ENCODE data around the gene ALDH18A1. TPM values are rescaled to one million over a fixed set of nuclear protein-coding genes. Genes with fewer than 3 reads are reported as not detected.
A peak's percentile ranks its signal among the peaks of the same experiment; 100 is the strongest.

The ALDH18A1 gene
- total RNA-seq, 3 donors from 2014 or later, result 90.8 to 106 (median 95.5) TPM

DNA sequence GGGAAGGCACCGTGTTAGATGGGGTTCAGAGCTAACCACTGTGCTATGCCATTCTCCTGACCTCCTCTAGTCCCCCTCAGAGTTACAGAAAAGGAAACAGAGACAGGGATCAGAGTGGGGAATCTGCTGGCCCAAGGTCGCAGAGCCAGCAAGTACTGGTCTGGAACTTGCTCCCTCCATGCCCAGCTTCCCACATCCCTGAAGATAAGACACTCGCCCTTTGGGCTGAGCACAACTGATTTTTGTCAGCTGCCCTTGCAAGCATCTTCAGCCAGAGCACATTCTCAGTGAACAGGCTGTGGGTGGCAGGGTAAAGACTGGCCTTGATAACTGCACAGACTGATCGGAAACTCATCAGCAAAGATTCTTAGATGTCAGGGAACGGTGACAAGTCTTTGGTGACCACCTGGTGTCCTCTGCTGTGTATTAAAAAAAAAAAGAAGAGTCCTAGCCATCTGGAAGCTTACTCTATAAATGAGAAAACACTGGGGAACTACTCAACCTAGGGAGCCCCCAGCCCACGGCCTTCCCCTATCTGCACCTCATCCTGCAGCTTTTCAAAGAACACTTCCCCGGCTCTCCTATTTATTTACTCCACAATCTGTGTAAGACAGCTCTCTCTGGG is 94.1 kb downstream of the ALDH18A1 start:
- Mint-ChIP-seq H3K9me3 (no peaks in the 10 kb centered on the region), H3K4me3 (peak overlapping the region; percentile 80), H3K36me3 (ENCODE audit: insufficient read depth) (no peaks in the 10 kb centered on the region), H3K4me1 (ENCODE audit: low read depth) (peaks cover 11% of the 10 kb centered on the region), H3K27me3 (ENCODE audit: low read depth) (peaks cover 11% of the 10 kb centered on the region)
- DNase-seq, result no peak
- no peak for ATAC-seq

DNA sequence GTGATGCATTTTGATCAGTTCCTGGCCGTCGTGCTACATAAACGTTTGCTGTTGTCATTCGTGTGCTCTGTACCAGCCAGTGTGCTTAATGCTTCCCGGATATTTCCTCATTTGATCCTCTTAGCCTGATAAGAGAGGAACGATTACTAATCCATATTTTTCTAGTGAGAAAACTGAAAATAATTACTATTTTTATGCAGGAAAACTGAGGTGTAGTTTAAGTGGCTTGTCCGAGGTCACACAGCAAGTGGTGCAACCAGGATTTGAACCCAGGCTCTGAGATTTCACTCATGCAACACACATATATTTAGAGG is 94.7 kb downstream of the ALDH18A1 start:
- Mint-ChIP-seq H3K4me1 (ENCODE audit: low read depth) (peaks cover 11% of the 10 kb centered on the region), H3K9me3 (no peaks in the 10 kb centered on the region), H3K4me3 (peak overlapping the region; percentile 80), H3K27me3 (ENCODE audit: low read depth) (peaks cover 11% of the 10 kb centered on the region), H3K36me3 (ENCODE audit: insufficient read depth) (no peaks in the 10 kb centered on the region)
- DNase-seq (no peak), ATAC-seq (no peak)

DNA sequence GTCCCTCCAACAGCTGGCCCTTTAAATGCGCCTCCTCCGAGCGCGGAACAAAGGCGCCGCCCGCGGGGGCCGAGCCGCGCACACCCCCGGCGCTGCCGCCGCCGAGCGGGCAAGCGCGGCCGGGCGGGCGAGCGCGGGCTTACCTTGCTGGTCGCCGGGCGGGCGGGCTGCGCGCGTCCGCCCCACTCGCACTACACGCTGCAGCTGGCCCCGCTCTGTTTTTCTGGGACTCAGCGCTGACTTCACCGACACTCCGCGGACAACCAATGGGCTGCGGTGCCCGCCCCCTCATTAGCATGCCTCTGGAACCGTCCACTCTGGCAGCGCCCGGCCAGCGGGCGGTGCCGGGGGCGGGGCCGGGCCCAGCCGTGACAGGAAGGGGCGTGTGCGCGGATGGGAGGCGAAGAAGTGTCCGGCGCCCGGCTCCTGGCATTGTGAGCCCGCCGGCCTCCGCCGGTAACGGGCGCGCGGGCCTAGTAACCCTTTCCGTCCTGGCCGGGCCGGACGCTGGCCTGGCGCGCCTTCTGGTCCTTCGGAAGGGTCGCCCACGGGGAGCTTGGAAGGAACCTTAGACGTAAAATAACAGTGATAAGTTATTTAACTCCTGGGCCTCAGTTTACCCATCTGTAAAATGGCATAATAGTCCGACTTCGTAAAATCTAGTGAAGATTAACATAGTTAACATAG is 95.2 kb downstream of the ALDH18A1 start, which contains the start of gene SORBS1:
Gene SORBS1, minus strand, starts transcription at position 195 of the 687 bp plus-strand sequence. CDS start 120,236 bp downstream, outside the sequence.
- peak; percentile 68 for DNase-seq
- peak; percentile 99 for ATAC-seq
- no peaks in the 10 kb centered on the region for H3K36me3 Mint-ChIP-seq (ENCODE audit: insufficient read depth)
- H3K4me1 Mint-ChIP-seq (ENCODE audit: low read depth), result peaks cover 11% of the 10 kb centered on the region
- H3K27me3 Mint-ChIP-seq (ENCODE audit: low read depth), result peaks cover 11% of the 10 kb centered on the region
- H3K9me3 Mint-ChIP-seq, result no peaks in the 10 kb centered on the region
- H3K4me3 Mint-ChIP-seq, result peak within 1 kb of the TSS; percentile 98

DNA sequence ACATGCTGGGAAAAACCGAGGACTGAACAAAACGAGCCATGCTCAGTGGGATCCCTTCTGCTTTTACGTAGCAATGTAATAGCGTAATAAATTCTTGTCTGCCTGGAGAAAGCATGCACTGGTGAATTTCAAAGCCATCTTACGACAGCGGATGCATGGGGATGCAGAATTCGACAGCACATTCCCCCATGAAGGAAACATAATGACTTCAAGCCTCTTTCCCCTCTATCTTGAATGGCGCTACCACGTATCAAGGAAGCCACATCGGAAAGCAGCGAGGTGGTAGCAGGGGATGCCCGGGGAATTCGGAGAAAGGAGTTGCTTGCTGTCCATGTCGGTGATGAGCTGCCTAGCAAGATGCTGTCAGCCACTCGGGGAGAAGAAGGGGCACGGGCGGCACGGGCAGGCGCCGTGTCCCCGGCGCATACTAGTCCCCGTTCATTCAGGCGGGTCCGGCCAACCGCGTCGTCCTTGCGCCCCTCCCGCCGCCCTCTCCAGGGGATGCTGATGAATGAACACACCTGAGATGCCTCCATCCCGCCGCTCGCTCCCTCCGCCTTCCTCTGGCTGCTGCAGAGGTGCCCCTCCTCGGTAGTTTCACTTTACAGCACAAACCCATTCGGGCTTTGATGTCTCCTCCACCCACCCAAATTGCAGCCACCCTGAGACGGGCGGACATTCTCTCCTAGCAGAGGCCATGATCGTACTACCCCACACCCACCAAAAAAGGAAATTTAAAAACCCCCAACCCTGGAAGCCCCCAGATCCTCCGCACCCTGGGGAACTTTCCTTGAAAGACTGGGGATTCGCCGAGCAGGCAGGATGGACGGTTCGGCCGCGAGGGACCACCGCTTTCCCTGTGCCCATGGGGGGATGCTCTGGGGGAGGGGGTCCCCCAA is 96.0 kb downstream of the ALDH18A1 start:
- DNase-seq (peak; percentile 26), ATAC-seq (peak; percentile 42 to 48)
- peak overlapping the region; percentile 98 for H3K4me3 Mint-ChIP-seq
- peaks cover 11% of the 10 kb centered on the region for H3K4me1 Mint-ChIP-seq (ENCODE audit: low read depth)
- peaks cover 11% of the 10 kb centered on the region for H3K27me3 Mint-ChIP-seq (ENCODE audit: low read depth)
- no peaks in the 10 kb centered on the region for H3K9me3 Mint-ChIP-seq
- no peaks in the 10 kb centered on the region for H3K36me3 Mint-ChIP-seq (ENCODE audit: insufficient read depth)

DNA sequence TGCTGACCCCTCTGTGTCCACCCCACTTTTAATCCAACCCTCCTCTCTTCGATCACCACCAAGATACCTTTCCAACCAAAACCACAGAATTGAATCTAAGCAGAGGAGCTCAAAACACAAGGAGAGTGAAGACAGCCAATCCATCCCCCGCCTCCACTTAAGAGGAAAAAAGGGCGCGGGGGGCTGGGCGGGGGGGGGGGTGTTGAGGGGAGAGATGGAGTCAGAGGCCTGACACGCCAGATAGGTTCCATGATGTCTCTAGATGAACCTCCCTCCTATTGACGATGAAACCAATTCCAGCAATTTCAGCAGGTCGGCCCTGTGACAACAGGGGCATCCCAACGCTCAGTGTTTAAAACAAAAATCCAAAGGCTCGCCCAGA is 96.6 kb downstream of the ALDH18A1 start:
- Mint-ChIP-seq H3K4me3 (peak overlapping the region; percentile 98), H3K9me3 (no peaks in the 10 kb centered on the region), H3K4me1 (ENCODE audit: low read depth) (peaks cover 11% of the 10 kb centered on the region), H3K36me3 (ENCODE audit: insufficient read depth) (no peaks in the 10 kb centered on the region), H3K27me3 (ENCODE audit: low read depth) (peaks cover 11% of the 10 kb centered on the region)
- DNase-seq (no peak), ATAC-seq (no peak)

DNA sequence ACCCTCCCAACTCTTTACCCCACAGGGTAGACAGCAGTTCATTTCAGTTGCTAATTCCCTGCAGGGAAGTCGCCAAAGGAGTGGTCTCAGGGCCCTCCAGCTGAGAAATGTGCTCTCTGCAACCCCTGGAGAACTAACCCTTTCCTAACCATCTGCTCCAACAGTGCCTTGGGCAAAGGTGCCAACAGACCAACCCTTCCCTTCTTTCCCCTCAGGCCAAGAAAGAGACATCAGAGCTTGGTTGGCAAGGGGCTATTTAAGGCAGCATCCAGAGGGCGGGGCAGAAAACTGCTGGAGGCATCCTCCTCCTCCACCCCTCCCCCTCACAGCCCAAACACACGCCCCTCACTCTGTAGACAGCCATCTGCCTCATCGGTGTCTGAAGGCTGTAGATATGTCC is 97.0 kb downstream of the ALDH18A1 start:
- Mint-ChIP-seq H3K27me3 (ENCODE audit: low read depth) (peaks cover 11% of the 10 kb centered on the region), H3K4me3 (peak overlapping the region; percentile 58), H3K36me3 (ENCODE audit: insufficient read depth) (no peaks in the 10 kb centered on the region), H3K9me3 (no peaks in the 10 kb centered on the region), H3K4me1 (ENCODE audit: low read depth) (peaks cover 11% of the 10 kb centered on the region)
- ATAC-seq, result no peak
- DNase-seq, result no peak

DNA sequence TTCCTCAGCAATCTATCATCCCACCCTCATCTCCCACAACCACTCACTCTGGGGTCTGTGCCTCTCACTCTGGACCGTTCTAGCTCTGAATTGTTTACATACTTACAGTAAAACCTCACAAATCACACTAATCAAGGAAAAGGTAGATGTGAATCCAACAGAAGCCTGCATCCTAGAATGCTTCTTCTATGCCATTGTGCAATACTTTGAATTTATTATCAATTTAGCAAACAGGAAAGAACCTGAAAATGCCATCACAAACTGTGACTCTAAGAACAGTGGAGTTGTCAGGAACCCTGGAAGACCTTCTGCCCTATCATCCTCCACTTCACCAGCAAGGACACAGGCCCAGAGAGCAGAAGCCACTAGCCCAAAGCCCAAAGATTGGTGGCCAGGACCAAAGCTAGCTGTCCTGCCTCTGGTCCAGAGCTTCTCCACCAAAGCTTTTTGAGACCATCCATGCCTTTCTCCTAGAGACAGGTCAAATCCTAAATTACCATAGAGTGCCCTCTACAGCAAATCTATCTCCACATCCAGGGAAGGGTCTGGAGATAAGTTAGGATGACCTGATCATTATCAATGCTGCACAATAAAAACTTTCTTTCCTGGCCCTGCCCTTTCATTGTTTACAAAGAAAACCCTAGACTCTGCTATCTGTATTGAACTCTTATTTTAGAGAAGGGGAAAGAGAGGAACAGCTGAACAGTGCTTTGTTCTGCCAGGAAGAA is 97.8 kb downstream of the ALDH18A1 start:
- no peaks in the 10 kb centered on the region for H3K36me3 Mint-ChIP-seq (ENCODE audit: insufficient read depth)
- peaks cover 11% of the 10 kb centered on the region for H3K4me1 Mint-ChIP-seq (ENCODE audit: low read depth)
- H3K4me3 Mint-ChIP-seq, result peak overlapping the region; percentile 58
- no peaks in the 10 kb centered on the region for H3K9me3 Mint-ChIP-seq
- DNase-seq (no peak), ATAC-seq (no peak)
- H3K27me3 Mint-ChIP-seq (ENCODE audit: low read depth), result peaks cover 11% of the 10 kb centered on the region

DNA sequence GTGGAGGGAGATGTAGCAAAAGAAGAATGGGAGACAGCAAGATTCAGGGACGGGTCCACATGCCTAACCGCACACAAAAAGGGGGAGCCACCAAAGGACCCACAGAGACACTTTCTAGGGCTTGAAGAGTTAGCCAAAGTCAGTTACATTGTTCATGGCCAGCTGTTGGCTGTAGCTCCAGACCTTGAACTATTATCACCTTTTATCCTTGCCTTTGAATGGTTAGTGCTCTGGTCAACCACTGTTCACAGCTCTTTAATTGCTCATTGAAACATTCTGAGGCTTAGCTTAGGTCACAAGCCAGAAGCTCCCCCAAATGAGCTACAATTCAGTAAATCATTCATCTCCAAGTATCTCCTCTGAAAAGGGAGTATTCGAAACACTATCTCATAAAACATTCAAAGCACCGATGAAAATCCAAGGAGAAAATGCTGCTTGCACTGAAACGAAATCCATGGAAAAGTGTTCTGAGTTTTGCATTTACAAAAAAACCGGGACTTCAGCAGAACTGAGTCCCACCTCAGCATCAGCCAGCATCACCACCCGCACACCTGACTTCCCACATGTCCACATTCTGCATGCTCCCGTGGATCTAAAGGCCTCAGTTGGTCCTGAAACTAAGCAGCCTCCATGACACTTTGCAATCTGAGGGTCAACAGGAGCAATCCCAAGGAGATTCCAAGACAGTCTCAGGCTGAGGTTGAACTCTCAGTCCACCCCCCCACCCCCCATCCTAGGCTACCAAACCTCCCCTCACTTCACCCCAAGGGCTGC is 99.3 kb downstream of the ALDH18A1 start:
- H3K9me3 Mint-ChIP-seq, result peaks cover 4% of the 10 kb centered on the region
- no peak overlapping the region for H3K4me3 Mint-ChIP-seq
- ATAC-seq (no peak), DNase-seq (no peak)
- peaks cover 11% of the 10 kb centered on the region for H3K4me1 Mint-ChIP-seq (ENCODE audit: low read depth)
- peaks cover 11% of the 10 kb centered on the region for H3K27me3 Mint-ChIP-seq (ENCODE audit: low read depth)
- no peaks in the 10 kb centered on the region for H3K36me3 Mint-ChIP-seq (ENCODE audit: insufficient read depth)

Other genes starting within 250 kb of the ALDH18A1 start
- gene SORBS1, start 95.3 kb downstream of the ALDH18A1 start, total RNA-seq, result under 1 TPM; 0.32 to 0.46 (median 0.38) TPM
- gene TCTN3, start 37.2 kb upstream of the ALDH18A1 start, total RNA-seq, result 10 to 100 TPM; 28.3 to 35.7 (median 29.3) TPM
- under 1 TPM; 0.23 to 0.66 (median 0.57) TPM for gene ENTPD1, start 99.5 kb upstream of the ALDH18A1 start, total RNA-seq

Data from activated T-cell treated with anti-CD3 and anti-CD28 coated beads, Interleukin-2, amount 50 U/mL, for 4 hours (primary cell).